Right atrium auricular region (tissue), 2 donors: ENCODE measurements around the gene ANXA4. TPM values are rescaled to one million over a fixed set of nuclear protein-coding genes. Genes with fewer than 3 reads are reported as not detected.
A peak's percentile ranks its signal among the peaks of the same experiment; 100 is the strongest.

Source experiments
- DNase-seq: peaks from one replicate; pipeline ENCODE4 v3.0.0-alpha.2; 2019; ENCODE audit warnings: low spot score
- H3K27ac ChIP-seq, 2 donors: fragments of 200-600 bp; sonication (generic); 1 replicate in 1 of 2; 2 replicates in 1 of 2; pipeline ENCODE4 v1.5.1; 2016 to 2019
- H3K27me3 ChIP-seq, 2 donors: fragments of 200-600 bp; sonication (generic); one replicate each; pipeline versions ENCODE4 v1.5.1 to v1.6.0; 2017 to 2019
- H3K36me3 ChIP-seq: fragments of 200-600 bp; sonication (generic); one replicate; pipeline ENCODE4 v1.5.1; 2016
- H3K4me1 ChIP-seq, 2 donors: fragments of 200-600 bp; sonication (generic); one replicate each; pipeline versions ENCODE4 v1.5.1 to v1.6.0; 2017 to 2019
- H3K4me3 ChIP-seq, 2 donors: fragments of 200-600 bp; sonication (generic); 1 replicate in 1 of 2; 2 replicates in 1 of 2; pipeline ENCODE4 v1.5.1; 2017 to 2019; ENCODE audit warnings: mild to moderate bottlenecking in 1 of 2, moderate library complexity in 1 of 2
- H3K9me3 ChIP-seq, 2 donors: fragments of 200-600 bp; sonication (generic); one replicate each; pipeline ENCODE4 v1.5.1; 2019
- CTCF ChIP-seq, 2 donors: fragments of 200-600 bp; sonication (generic); IDR thresholded peaks; one replicate each; pipeline ENCODE4 v1.5.1; 2019; ENCODE audit warnings: antibody characterized with exemption in 2 of 2
- total RNA-seq, 2 donors: library from RNA; depleted of rRNA; stranded (reverse); fragments of >200 nt; gene quantifications; one replicate each; pipeline ENCODE4 v1.1.0, GENCODE V29; 2016

Gene ANXA4
- total RNA-seq, 2 donors from 2014 or later, result 12.7 to 25.9 TPM

GRCh38 chr2:69786052-69786560 is 44.2 kb downstream of the ANXA4 start:
- Histone ChIP-seq H3K4me1 (peaks cover 0 to 24% of the 10 kb centered on the region in 2 donors), H3K9me3 (no peaks in the 10 kb centered on the region), H3K4me3 (no peak overlapping the region), H3K36me3 (peaks cover 6% of the 10 kb centered on the region), H3K27ac (no peak overlapping the region), H3K27me3 (no peaks in the 10 kb centered on the region)
- DNase-seq, result no peak
- no peak for TF ChIP-seq CTCF (IDR thresholded peaks at IDR 0.05)

DNA sequence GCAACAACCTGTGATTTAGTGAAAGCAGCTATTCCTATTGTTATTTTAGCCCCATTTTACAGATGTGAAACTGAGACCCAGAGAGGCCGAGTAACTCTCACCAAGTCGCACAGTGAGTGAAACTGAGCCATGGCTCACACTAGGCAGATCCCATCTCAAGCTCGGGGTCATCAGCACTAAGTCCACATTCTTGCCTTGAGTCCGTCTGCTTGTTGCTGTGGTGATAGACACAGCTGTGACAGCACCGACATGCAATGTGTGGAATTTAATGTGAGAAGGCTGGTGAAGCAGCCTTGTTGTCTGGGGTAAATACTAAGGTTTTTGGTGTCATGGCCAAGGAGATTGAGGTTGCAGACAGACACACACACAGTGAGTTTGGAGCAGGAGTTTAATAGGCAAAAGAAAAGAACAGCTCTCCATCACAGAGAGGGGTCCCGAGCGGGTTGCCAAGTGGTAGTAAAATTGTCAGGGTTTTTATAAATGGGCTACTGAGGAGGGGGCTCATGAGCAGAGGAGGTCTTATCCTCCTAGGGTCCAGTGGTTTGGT is 47.3 kb downstream of the ANXA4 start:
- Histone ChIP-seq H3K4me3 (no peak overlapping the region), H3K36me3 (peaks cover 6% of the 10 kb centered on the region), H3K9me3 (no peaks in the 10 kb centered on the region)

DNA sequence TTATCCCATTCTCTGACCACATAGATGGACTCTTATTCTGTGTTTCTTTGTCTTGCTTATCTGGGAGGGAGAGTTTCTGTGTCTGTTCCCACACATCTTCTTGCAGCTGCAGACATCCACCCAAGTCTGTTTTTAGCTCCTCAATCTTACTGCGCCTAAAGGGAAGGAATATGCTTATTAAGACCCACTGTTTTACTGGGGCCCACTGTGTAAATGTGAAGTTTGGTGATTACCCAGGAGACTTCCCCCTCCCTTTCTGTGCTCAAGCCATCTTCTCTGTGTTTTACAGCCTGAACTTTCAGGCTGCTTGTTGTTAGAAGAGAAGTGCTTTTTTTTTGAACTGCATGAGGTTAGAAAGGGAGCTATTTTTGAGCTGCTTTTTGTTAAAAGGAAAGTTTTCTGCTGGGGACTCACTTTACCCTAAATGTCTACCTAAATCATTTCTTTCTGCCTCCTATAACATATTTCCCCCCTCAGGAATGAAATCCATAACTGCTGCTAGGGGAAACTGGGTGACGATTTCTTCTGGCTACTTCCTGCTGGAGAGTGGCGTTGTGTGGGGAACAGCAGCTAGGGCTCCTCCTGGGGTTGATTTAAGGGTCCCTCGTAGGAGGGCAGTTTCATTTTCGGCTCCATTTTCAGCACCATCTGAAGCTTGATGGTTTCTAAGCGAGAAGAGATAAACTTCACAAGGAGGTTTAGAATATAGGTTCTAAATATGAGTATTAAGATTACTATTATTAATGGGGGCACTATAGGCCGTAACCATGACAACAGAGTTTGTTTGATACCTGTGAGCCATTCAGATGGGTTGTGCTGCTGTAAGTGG is 48.1 kb downstream of the ANXA4 start:
- Histone ChIP-seq H3K27ac (peak overlapping the region; percentile 61 to 73), H3K27me3 (no peaks in the 10 kb centered on the region), H3K36me3 (peaks cover 6% of the 10 kb centered on the region), H3K4me1 (peaks cover 0 to 30% of the 10 kb centered on the region in 2 donors), H3K9me3 (no peaks in the 10 kb centered on the region), H3K4me3 (no peak overlapping the region)
- DNase-seq, result no peak
- TF ChIP-seq CTCF (IDR thresholded peaks at IDR 0.05), result peak in 1 of 2 donors; percentile 9

More for the DNA sequence above, 47.3 kb downstream of the ANXA4 start:
- peak overlapping the region; percentile 61 to 73 for H3K27ac ChIP-seq
- peaks cover 0 to 30% of the 10 kb centered on the region in 2 donors for H3K4me1 ChIP-seq
- no peaks in the 10 kb centered on the region for H3K27me3 ChIP-seq
- TF ChIP-seq CTCF (IDR thresholded peaks at IDR 0.05), result no peak
- DNase-seq, result peak; percentile 66

GRCh38 chr2:69790601-69790959 is 48.6 kb downstream of the ANXA4 start:
- peaks cover 6% of the 10 kb centered on the region for H3K36me3 ChIP-seq
- no peaks in the 10 kb centered on the region for H3K9me3 ChIP-seq
- no peaks in the 10 kb centered on the region for H3K27me3 ChIP-seq
- DNase-seq, result no peak
- peaks cover 0 to 30% of the 10 kb centered on the region in 2 donors for H3K4me1 ChIP-seq
- no peak overlapping the region for H3K4me3 ChIP-seq
- TF ChIP-seq CTCF (IDR thresholded peaks at IDR 0.05), result no peak
- peak overlapping the region; percentile 61 to 73 for H3K27ac ChIP-seq

- Histone ChIP-seq H3K9me3 (no peaks in the 10 kb centered on the region), H3K4me1 (peaks cover 0 to 30% of the 10 kb centered on the region in 2 donors), H3K4me3 (no peak overlapping the region), H3K27me3 (no peaks in the 10 kb centered on the region), H3K27ac (peak overlapping the region; percentile 61 to 73), H3K36me3 (peaks cover 6% of the 10 kb centered on the region)
- no peak for DNase-seq
- no peak for TF ChIP-seq CTCF (IDR thresholded peaks at IDR 0.05)
Measured at GRCh38 chr2:69791045-69791444, 49.1 kb downstream of the ANXA4 start.
